RWPE1 (cell line): Measurements from ENCODE around the gene S100A9.

Experiments used
- CTCF ChIA-PET: fragments of 350-600 bp; sonication (Branson Sonifier 250); formaldehyde crosslinking; extraction: SDS; loops from one replicate; lab custom pipeline; 2021; lab: Yijun Ruan, JAX
- POLR2A ChIA-PET: fragments of 400-600 bp; formaldehyde crosslinking; extraction: SDS; loops from one replicate; lab custom pipeline; 2020; ENCODE audit warnings: antibody characterized with exemption; ENCODE audit not compliant: low non-redundant PET; lab: Yijun Ruan, JAX
- DNase-seq: peaks from one replicate; pipeline ENCODE4 v3.0.0; 2012; ENCODE audit warnings: low spot score
- H3K27ac ChIP-seq: fragments of 450-650 bp; 2 replicates; pipeline ENCODE4 v1.5.1; 2017
- TF ChIP-seq, protein P1 (sequence below): fragments of 450-650 bp; conservative IDR thresholded peaks from 2 replicates; pipeline ENCODE4 v1.5.1; 2017; ENCODE audit warnings: low read depth, mild to moderate bottlenecking

S100A9 gene

DNA sequence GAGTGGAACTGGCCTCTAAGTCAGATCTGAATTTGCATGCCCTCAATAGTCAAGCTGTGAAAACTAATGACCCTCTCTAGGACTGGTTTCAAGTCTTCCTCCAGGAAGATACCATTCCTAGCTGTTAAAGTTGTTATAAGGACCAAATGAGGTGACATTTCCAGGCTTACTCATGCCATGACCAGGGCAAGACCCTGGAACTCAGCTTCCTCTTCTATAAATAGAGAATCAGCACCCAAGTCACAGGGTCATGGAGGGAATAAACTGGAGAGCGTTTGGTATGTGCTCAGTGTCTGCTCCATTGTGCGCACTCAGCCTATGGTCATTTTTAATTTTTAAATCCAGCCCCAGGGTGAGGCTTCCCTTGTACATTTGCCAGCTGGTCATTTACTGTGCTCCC lies 2.5 kb downstream of the S100A9 start:
- no peak for DNase-seq
- ChIA-PET CTCF (no interaction called here), POLR2A (interaction anchor here (0.7 kb wide), 1 partner anchor 1367 kb away, joined by 4 read pairs; the partner anchor contains the start of gene S100A10)
- peak overlapping the region; percentile 46 for H3K27ac ChIP-seq
- TF ChIP-seq, protein P1, sequence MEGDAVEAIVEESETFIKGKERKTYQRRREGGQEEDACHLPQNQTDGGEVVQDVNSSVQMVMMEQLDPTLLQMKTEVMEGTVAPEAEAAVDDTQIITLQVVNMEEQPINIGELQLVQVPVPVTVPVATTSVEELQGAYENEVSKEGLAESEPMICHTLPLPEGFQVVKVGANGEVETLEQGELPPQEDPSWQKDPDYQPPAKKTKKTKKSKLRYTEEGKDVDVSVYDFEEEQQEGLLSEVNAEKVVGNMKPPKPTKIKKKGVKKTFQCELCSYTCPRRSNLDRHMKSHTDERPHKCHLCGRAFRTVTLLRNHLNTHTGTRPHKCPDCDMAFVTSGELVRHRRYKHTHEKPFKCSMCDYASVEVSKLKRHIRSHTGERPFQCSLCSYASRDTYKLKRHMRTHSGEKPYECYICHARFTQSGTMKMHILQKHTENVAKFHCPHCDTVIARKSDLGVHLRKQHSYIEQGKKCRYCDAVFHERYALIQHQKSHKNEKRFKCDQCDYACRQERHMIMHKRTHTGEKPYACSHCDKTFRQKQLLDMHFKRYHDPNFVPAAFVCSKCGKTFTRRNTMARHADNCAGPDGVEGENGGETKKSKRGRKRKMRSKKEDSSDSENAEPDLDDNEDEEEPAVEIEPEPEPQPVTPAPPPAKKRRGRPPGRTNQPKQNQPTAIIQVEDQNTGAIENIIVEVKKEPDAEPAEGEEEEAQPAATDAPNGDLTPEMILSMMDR = no peak

DNA sequence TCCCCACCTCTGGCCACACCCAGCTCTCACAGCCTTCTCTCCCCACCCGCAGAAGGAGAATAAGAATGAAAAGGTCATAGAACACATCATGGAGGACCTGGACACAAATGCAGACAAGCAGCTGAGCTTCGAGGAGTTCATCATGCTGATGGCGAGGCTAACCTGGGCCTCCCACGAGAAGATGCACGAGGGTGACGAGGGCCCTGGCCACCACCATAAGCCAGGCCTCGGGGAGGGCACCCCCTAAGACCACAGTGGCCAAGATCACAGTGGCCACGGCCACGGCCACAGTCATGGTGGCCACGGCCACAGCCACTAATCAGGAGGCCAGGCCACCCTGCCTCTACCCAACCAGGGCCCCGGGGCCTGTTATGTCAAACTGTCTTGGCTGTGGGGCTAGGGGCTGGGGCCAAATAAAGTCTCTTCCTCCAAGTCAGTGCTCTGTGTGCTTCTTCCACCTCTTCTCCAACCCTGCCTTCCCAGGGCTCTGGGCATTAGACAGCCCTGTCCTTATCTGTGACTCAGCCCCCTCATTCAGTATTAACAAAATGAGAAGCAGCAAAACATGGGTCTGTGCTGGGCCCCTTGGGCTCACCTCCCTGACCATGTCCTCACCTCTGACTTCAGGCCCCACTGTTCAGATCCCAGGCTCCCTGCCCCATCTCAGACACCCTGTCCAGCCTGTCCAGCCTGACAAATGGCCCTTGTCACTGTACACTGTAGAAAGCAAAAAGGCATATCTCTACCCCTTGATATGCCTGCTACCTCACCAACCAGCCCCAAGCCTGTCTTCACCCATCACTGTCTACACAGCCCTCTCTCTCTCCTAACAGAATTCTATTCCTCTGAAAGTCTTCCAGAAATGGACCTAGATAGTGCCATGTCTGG lies 3.2 kb downstream of the S100A9 start:
- POLR2A ChIA-PET = no interaction called here
- CTCF ChIA-PET = no interaction called here
- peak overlapping the region; percentile 46 for H3K27ac ChIP-seq
- TF ChIP-seq, protein P1 = no peak
- no peak for DNase-seq

DNA sequence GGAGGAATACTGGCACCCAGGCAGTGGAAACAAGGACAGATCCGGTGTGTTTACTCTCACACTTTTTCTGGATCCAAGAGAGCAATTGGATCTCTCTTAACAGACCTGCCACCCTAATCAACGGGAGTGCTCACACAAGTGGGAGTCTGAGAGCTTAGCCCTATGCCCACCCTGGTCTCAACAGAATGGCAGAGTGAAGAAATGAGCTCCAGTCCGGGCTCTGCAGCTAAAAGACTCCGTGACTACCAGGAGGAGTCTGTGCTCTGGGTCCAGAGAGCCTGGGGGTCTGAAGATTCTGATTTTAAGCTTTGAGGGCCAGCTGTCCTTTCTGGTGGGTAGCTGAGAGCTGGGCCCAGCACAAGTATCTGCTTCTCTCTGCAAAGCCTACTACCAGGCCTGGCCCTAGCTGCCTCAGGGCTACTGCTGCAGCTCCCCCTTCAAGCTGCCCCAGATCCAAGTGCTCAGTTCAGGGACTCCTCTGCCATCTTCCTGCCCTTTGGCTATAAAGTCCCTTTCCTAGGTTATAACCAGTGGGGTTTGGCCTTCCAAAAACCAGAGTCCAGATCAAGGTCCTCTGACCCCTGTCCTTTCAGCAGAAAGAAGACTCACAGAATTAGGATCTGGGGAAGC lies 3.9 kb downstream of the S100A9 start:
- H3K27ac ChIP-seq = peak overlapping the region; percentile 46
- DNase-seq = no peak
- POLR2A ChIA-PET = no interaction called here
- CTCF ChIA-PET = interaction anchor here (0.6 to 0.9 kb wide), 4 partner anchors 8 to 1899 kb away, joined by 3 read pairs; no protein-coding TSS in a partner anchor
- TF ChIP-seq, protein P1 = no peak

DNA sequence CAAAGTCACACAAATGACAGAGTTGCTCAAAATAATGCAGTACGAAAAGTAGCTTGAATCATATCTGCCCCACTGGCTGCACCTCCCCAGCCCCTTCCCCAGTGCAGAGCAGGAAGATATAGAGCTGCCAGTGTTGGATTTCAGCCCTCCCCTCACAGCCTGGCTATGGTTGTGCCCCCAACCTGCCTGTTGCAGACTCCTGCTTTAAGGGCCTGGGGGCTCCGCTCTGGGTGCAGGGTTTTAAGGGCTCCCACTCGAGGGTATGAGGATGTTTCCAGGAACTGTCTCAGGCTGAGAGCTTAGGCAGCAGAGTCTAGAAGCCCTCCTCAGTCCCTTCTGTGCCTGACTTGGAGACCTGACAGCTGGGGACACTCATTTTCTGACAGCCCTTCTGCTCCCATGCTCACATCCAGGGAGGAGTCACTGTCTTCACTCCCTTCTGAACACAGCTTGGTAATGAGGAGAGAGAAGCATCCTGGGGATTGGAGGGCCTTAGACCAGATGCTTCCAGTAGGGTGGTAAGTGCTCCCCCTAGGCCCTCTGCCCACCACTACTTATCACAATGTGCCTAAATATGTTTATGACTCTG lies 4.6 kb downstream of the S100A9 start:
- ChIA-PET CTCF (interaction anchor here (0.6 to 0.9 kb wide), 4 partner anchors 8 to 1899 kb away, joined by 3 read pairs; no protein-coding TSS in a partner anchor), POLR2A (no interaction called here)
- no peak for DNase-seq
- H3K27ac ChIP-seq = peak overlapping the region; percentile 46; the same call in 1 of the 2 replicates
- TF ChIP-seq, protein P1 = no peak

DNA sequence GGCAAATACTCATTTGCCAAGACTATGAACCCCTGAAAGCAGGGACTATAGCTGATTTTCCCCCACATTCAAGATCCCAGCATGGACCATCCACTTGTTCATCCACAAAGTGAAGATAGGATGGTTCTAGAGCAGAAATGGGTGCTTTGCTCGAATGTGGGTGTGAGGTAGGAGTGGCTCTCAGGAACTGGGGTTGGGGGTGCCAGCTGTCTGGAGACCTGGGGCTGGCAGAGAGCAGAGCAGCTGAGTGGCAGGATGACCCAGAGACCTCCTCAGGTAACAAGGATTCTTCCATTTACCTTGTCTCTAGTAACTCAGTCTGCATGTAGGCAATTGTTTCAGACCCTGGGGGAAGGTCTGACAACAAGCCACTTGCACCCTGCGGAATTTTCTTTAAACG lies 6.0 kb downstream of the S100A9 start:
- H3K27ac ChIP-seq = no peak overlapping the region
- DNase-seq = no peak
- CTCF ChIA-PET = no interaction called here
- TF ChIP-seq, protein P1 = no peak
- POLR2A ChIA-PET = interaction anchor here (1.0 kb wide), 1 partner anchor 12 kb away, joined by 4 read pairs; the partner anchor contains the start of gene S100A12

DNA sequence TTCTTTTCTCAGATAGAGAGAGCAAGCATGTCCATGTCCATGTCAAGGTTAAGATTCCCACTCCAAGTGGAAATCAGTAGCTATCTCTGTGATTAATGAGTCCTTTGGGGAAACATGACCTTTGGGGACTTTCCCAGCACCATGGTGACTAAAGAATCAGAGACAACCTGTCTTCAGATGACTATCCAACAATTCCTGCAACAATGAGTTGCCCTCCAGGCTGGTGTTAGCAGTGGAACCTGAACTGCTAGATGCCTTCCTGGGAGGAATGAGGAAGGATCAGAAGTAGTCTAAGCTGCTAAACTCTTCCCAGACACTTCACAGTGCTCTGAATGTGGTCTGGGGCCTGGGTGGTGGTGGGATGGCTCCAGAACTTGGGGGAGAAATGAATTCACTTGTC lies 6.5 kb downstream of the S100A9 start:
- ChIA-PET CTCF (interaction anchor here (0.6 kb wide), 1 partner anchor 1376 kb away, joined by 5 read pairs; no protein-coding TSS in a partner anchor), POLR2A (interaction anchor here (0.6 to 1.0 kb wide), 2 partner anchors 11 to 1414 kb away, joined by 4 to 9 read pairs; partner anchors contain the start of gene S100A12)
- H3K27ac ChIP-seq = no peak overlapping the region
- DNase-seq = no peak
- TF ChIP-seq, protein P1 = no peak
